GM12891 (cell line): Measurements from ENCODE around the gene CLCN7.

Source experiments
- POLR2A ChIP-seq: IDR thresholded peaks from 2 replicates; pipeline ENCODE4 v1.6.1; 2011; ENCODE audit warnings: low read depth, low read length, control low read depth
- POLR2AphosphoS5 ChIP-seq: IDR thresholded peaks from 2 replicates; pipeline ENCODE4 v1.6.1; 2011; ENCODE audit warnings: low read depth, low read length, control low read depth
- POU2F2 ChIP-seq: IDR thresholded peaks from 2 replicates; pipeline ENCODE4 v1.6.1; 2011; ENCODE audit warnings: low read depth, mild to moderate bottlenecking, control low read depth, low read length, moderate library complexity
- SPI1 ChIP-seq: IDR thresholded peaks from 2 replicates; pipeline ENCODE4 v1.6.1; 2011; ENCODE audit warnings: low read depth, low read length, control low read depth
- TAF1 ChIP-seq: IDR thresholded peaks from 2 replicates; pipeline ENCODE4 v1.6.1; 2011; ENCODE audit warnings: low read depth, low read length, control low read depth

DNA sequence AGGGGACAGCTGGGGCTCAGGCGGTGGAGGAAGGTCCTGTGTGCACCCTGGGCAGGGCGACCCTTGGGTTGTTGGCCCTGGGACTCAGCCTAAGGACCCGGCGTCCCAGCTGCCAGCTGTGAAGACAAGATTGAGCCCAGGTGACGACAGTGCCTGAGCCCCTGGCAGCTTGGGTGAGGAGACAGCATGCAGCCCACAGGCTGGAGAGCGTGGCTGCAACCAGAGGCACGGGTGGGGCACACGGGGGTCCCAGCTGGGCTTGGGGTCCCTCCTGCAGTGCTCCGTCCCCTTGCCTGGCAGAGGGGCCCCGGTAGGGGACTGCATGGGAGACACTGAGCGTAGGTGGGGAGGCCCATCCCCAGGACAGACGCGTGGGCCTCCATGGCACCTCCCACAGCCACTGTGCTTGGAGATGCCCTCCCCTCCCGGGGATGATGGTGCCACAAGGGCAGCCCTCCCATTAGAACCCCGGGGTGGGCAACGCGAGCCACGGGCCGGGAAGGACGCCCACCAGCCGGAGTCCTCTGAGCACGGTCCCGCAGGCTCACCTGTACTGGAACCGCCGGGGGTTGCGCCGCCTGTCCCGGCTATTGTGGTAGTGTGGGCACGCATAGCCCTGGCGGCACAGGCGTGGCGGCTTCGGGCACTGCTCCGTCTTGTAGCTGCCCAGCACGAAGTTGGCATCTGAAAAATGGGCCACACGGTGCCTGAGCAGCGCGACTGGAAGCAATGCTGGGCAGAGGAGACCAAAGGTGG, 75.8 kb downstream of the CLCN7 start:
- TF ChIP-seq POLR2A (no peak), POLR2AphosphoS5 (no peak), TAF1 (no peak), SPI1 (no peak), POU2F2 (no peak)
